HEK293 (cell line): ENCODE data around the gene SLC12A4.

Experiments used
- ZNF174 ChIP-seq: fragments of 450-650 bp; formaldehyde crosslinking; IDR thresholded peaks from 2 replicates; pipeline ENCODE4 v1.5.0; 2017; ENCODE audit warnings: missing biosample characterization, mild to moderate bottlenecking, missing genetic modification characterization
- ZNF184 ChIP-seq: fragments of 450-650 bp; IDR thresholded peaks from 2 replicates; pipeline ENCODE4 v1.5.1; 2018; ENCODE audit warnings: missing biosample characterization, mild to moderate bottlenecking, missing genetic modification characterization
- ZNF561 ChIP-seq: fragments of 450-650 bp; IDR thresholded peaks from 2 replicates; pipeline ENCODE4 v1.5.1; 2018; ENCODE audit warnings: missing biosample characterization, missing genetic modification characterization, borderline replicate concordance
- ZNF624 ChIP-seq: fragments of 450-650 bp; formaldehyde crosslinking; IDR thresholded peaks from 2 replicates; pipeline ENCODE4 v1.5.1; 2017; ENCODE audit warnings: missing biosample characterization, missing genetic modification characterization
- ZNF654 ChIP-seq: fragments of 450-650 bp; formaldehyde crosslinking; IDR thresholded peaks from 2 replicates; pipeline ENCODE4 v1.5.1; 2016; ENCODE audit warnings: low read depth, missing biosample characterization, missing genetic modification characterization
- ZNF830 ChIP-seq: fragments of 450-650 bp; IDR thresholded peaks from 2 replicates; pipeline ENCODE4 v1.5.0; 2018; ENCODE audit warnings: missing biosample characterization, missing genetic modification characterization, low read depth, mild to moderate bottlenecking, moderate library complexity
- TF ChIP-seq, protein P1 (sequence below): fragments of 450-650 bp; formaldehyde crosslinking; conservative IDR thresholded peaks from 2 replicates; pipeline ENCODE4 v1.5.1; 2016; ENCODE audit warnings: low read depth, missing biosample characterization, missing genetic modification characterization
- TF ChIP-seq, protein P2 (sequence below): fragments of 450-650 bp; formaldehyde crosslinking; IDR thresholded peaks from 2 replicates; pipeline ENCODE4 v1.5.1; 2017; ENCODE audit warnings: missing biosample characterization, missing genetic modification characterization

DNA sequence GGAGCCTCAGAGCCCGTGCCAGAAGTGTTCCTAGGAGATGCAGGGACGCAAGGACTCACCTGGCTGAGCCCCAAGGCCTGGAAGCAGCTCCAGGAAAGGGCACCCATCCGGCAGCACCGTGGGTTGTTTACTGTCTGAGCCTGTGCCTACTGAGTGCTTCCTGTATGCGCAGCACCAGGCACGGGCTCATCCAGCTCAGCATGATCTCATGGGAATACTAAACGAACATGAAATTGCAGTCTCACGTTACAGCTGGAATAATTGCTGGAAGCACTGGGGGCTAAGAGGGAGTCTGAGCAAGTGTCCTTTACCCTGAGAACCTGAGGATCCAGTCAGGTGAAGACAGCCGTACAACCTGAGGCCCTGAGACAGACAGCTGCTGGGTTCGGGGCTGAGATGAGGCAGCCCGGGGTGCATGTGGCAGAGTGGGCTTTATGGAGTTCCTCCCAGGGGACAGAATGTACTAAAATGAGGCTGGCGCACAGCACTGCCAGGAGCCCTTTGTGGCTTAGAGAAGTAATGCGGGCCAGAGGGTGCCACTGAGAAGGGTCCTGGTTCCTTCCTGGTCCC lies 42.2 kb downstream of the SLC12A4 start:
- no peak for TF ChIP-seq ZNF174 (tag by site-specific recombination)
- no peak for TF ChIP-seq ZNF184 (tag by site-specific recombination)
- TF ChIP-seq ZNF654 (tag by site-specific recombination): no peak
- TF ChIP-seq, protein P1, sequence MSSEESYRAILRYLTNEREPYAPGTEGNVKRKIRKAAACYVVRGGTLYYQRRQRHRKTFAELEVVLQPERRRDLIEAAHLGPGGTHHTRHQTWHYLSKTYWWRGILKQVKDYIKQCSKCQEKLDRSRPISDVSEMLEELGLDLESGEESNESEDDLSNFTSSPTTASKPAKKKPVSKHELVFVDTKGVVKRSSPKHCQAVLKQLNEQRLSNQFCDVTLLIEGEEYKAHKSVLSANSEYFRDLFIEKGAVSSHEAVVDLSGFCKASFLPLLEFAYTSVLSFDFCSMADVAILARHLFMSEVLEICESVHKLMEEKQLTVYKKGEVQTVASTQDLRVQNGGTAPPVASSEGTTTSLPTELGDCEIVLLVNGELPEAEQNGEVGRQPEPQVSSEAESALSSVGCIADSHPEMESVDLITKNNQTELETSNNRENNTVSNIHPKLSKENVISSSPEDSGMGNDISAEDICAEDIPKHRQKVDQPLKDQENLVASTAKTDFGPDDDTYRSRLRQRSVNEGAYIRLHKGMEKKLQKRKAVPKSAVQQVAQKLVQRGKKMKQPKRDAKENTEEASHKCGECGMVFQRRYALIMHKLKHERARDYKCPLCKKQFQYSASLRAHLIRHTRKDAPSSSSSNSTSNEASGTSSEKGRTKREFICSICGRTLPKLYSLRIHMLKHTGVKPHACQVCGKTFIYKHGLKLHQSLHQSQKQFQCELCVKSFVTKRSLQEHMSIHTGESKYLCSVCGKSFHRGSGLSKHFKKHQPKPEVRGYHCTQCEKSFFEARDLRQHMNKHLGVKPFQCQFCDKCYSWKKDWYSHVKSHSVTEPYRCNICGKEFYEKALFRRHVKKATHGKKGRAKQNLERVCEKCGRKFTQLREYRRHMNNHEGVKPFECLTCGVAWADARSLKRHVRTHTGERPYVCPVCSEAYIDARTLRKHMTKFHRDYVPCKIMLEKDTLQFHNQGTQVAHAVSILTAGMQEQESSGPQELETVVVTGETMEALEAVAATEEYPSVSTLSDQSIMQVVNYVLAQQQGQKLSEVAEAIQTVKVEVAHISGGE (tag by site-specific recombination): no peak
- TF ChIP-seq ZNF624 (tag by site-specific recombination): no peak
- TF ChIP-seq, protein P2, sequence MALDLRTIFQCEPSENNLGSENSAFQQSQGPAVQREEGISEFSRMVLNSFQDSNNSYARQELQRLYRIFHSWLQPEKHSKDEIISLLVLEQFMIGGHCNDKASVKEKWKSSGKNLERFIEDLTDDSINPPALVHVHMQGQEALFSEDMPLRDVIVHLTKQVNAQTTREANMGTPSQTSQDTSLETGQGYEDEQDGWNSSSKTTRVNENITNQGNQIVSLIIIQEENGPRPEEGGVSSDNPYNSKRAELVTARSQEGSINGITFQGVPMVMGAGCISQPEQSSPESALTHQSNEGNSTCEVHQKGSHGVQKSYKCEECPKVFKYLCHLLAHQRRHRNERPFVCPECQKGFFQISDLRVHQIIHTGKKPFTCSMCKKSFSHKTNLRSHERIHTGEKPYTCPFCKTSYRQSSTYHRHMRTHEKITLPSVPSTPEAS: no peak
- no peak for TF ChIP-seq ZNF830
- peak; percentile 68; the same call in 1 of the 2 replicates for TF ChIP-seq ZNF561 (tag by site-specific recombination)
